Measurements from ENCODE around the gene CARS1.
"Not testable (repeated sequence)": the region's sequence is repeated elsewhere in the genome, so short reads cannot be mapped to it uniquely, and the experiment has no call there.

CARS1 gene

GRCh38 chr11:3089236-3090061 lies 32.2 kb upstream of the CARS1 start:
- DNase-seq, result no peak

GRCh38 chr11:3088806-3089205 lies 31.6 kb upstream of the CARS1 start:
- no peak for DNase-seq

- no peak for DNase-seq
Measured at GRCh38 chr11:3087821-3088800, 30.9 kb upstream of the CARS1 start.

GRCh38 chr11:3087373-3087772 lies 30.1 kb upstream of the CARS1 start:
- no peak for DNase-seq

- no peak for DNase-seq
Measured at GRCh38 chr11:3086671-3087150, 29.5 kb upstream of the CARS1 start.

GRCh38 chr11:3086114-3086513 lies 28.9 kb upstream of the CARS1 start:
- no peak for DNase-seq

- DNase-seq, result no peak
Measured at GRCh38 chr11:3085052-3085451, 27.8 kb upstream of the CARS1 start.

- no peak for DNase-seq
Measured at GRCh38 chr11:3083321-3083720, 26.1 kb upstream of the CARS1 start.

- no peak for DNase-seq
Measured at GRCh38 chr11:3081386-3081751, 24.1 kb upstream of the CARS1 start.

GRCh38 chr11:3080733-3081385 lies 23.6 kb upstream of the CARS1 start:
- no peak for DNase-seq

- no peak for DNase-seq
Measured at GRCh38 chr11:3080104-3080503, 22.9 kb upstream of the CARS1 start.

GRCh38 chr11:3077846-3078440 lies 20.7 kb upstream of the CARS1 start:
- no peak for DNase-seq

- no peak for DNase-seq
Measured at GRCh38 chr11:3077189-3077836, 20.1 kb upstream of the CARS1 start.

GRCh38 chr11:3074912-3075589 lies 17.8 kb upstream of the CARS1 start:
- DNase-seq, result no peak

GRCh38 chr11:3073029-3073435 lies 15.8 kb upstream of the CARS1 start:
- DNase-seq, result no peak

- no peak for DNase-seq
Measured at GRCh38 chr11:3069425-3069824, 12.2 kb upstream of the CARS1 start.

GRCh38 chr11:3066308-3066707 lies 9.1 kb upstream of the CARS1 start:
- not testable (repeated sequence) for DNase-seq

GRCh38 chr11:3064709-3065108 lies 7.5 kb upstream of the CARS1 start:
- not testable (repeated sequence) for DNase-seq

- not testable (repeated sequence) for DNase-seq
Measured at GRCh38 chr11:3063876-3064275, 6.7 kb upstream of the CARS1 start.

- not testable (repeated sequence) for DNase-seq
Measured at GRCh38 chr11:3063432-3063831, 6.2 kb upstream of the CARS1 start.

GRCh38 chr11:3060436-3061025 lies 3.3 kb upstream of the CARS1 start:
- DNase-seq, result no peak
